Breast epithelium (tissue), 3 donors: ENCODE measurements around the gene GLRA3.

Source experiments
- POLR2A ChIP-seq: fragments of 450-650 bp; IDR thresholded peaks from one replicate; pipeline ENCODE4 v1.6.1; 2016; ENCODE audit warnings: antibody characterized with exemption, mild to moderate bottlenecking, moderate library complexity
- TF ChIP-seq, protein P1 (sequence below), 3 donors: fragments of 450-650 bp; IDR thresholded peaks; one replicate each; pipeline ENCODE4 v1.5.1; 2016 to 2017; ENCODE audit warnings: antibody characterized with exemption in 3 of 3, mild to moderate bottlenecking in 3 of 3, moderate library complexity in 3 of 3

DNA sequence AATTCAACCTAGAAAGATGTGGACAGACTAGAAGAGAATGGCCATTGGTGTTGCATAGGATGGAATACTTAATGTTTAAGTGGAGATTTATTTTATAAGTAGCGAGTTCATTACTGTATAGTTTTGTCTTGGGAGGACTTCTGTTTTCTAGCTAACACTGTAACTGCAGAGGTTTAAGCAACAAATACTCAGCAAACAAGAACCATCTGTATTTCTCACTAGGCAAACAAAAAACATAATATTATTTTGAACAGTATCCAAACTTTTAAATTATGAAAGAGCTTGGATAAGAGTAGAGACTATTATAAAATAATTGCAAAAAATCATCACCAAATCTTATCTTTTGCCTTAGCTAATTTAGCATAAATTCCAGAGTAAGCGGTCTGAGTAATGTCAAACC, 121.1 kb downstream of the GLRA3 start:
- TF ChIP-seq, protein P1, sequence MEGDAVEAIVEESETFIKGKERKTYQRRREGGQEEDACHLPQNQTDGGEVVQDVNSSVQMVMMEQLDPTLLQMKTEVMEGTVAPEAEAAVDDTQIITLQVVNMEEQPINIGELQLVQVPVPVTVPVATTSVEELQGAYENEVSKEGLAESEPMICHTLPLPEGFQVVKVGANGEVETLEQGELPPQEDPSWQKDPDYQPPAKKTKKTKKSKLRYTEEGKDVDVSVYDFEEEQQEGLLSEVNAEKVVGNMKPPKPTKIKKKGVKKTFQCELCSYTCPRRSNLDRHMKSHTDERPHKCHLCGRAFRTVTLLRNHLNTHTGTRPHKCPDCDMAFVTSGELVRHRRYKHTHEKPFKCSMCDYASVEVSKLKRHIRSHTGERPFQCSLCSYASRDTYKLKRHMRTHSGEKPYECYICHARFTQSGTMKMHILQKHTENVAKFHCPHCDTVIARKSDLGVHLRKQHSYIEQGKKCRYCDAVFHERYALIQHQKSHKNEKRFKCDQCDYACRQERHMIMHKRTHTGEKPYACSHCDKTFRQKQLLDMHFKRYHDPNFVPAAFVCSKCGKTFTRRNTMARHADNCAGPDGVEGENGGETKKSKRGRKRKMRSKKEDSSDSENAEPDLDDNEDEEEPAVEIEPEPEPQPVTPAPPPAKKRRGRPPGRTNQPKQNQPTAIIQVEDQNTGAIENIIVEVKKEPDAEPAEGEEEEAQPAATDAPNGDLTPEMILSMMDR (IDR thresholded peaks at IDR 0.05): no peak
- no peak for TF ChIP-seq POLR2A
